Sigmoid colon (tissue), 7 donors: Measurements from ENCODE around the gene DYDC1. TPM values are rescaled to one million over a fixed set of nuclear protein-coding genes. Genes with fewer than 3 reads are reported as not detected.

Source experiments
- DNase-seq: peaks from one replicate; pipeline ENCODE4 v3.0.0-alpha.2; 2019
- H3K27ac ChIP-seq, 4 donors: fragments of 200-600 bp; sonication (generic); one replicate each; pipeline ENCODE4 v1.5.1; 2016 to 2019; ENCODE audit warnings: mild to moderate bottlenecking in 1 of 4
- H3K27me3 ChIP-seq, 3 donors: fragments of 200-600 bp; sonication (generic); one replicate each; pipeline ENCODE4 v1.5.1; 2019; ENCODE audit warnings: mild to moderate bottlenecking in 1 of 3
- H3K36me3 ChIP-seq, 4 donors: fragments of 200-600 bp; sonication (generic); one replicate each; pipeline ENCODE4 v1.5.1; 2016 to 2019
- H3K4me1 ChIP-seq, 4 donors: fragments of 200-600 bp; sonication (generic); one replicate each; pipeline ENCODE4 v1.5.1; 2017 to 2019
- H3K4me3 ChIP-seq, 4 donors: fragments of 200-600 bp; sonication (generic); one replicate each; pipeline ENCODE4 v1.5.1; 2017 to 2019; ENCODE audit warnings: mild to moderate bottlenecking in 2 of 4, moderate library complexity in 1 of 4
- H3K9me3 ChIP-seq, 4 donors: fragments of 200-600 bp in 3 of 4; sonication (generic) in 3 of 4; one replicate each; pipeline versions ENCODE4 v1.5.1 to v1.6.1; 2013 to 2019
- CTCF ChIP-seq, 4 experiments: fragments of 450-650 bp in 3 of 4; fragments of 200-600 bp in 1 of 4; IDR thresholded peaks; one replicate each; pipeline ENCODE4 v1.5.1; 2016 to 2019; ENCODE audit warnings: antibody characterized with exemption in 4 of 4, mild to moderate bottlenecking in 3 of 4, moderate library complexity in 2 of 4
- EP300 ChIP-seq, 4 donors: sonication (generic); formaldehyde crosslinking; IDR thresholded peaks; one replicate each; pipeline ENCODE4 v1.6.1; 2017; ENCODE audit warnings: antibody characterized with exemption in 4 of 4
- POLR2A ChIP-seq, 2 donors: fragments of 450-650 bp; IDR thresholded peaks; one replicate each; pipeline ENCODE4 v1.6.1; 2016; ENCODE audit warnings: antibody characterized with exemption in 2 of 2, mild to moderate bottlenecking in 2 of 2, moderate library complexity in 2 of 2
- POLR2AphosphoS5 ChIP-seq, 4 donors: sonication (generic); formaldehyde crosslinking; IDR thresholded peaks; one replicate each; pipeline ENCODE4 v1.6.1; 2017; ENCODE audit warnings: antibody characterized with exemption in 4 of 4
- WGBS, 2 donors: extraction: QIAGEN DNeasy Blood & Tissue Kit; methylation state at CpG; one replicate each; pipeline ENCODE4 v1.1.7; 2013; 5-methylcytosine and 5-hydroxymethylcytosine counted together
- intact Hi-C: fragments of 100-400 bp; cut with DNase I; formaldehyde crosslinking; loops from one replicate; pipeline ENCODE4 v1.15.1; 2023
- polyA plus RNA-seq, 3 donors: library from polyadenylated mRNA; stranded (reverse); fragments of 200-250 nt; gene quantifications; one replicate each; pipeline ENCODE4 v1.2.3, GENCODE V29; 2013
- total RNA-seq, 4 donors: library from RNA; depleted of rRNA; stranded (reverse); fragments of >200 nt; gene quantifications; one replicate each; pipeline ENCODE4 v1.1.0, GENCODE V29; 2016
- donor health status: healthy with polysubstance abuse.
- donor health status: Bipolar disorder and iron deficiency.
- donor health status: healthy.

DYDC1 gene
- total and polyA plus RNA-seq, 7 donors: not detected

- intact Hi-C loops: loop anchor here (10.0 kb wide), 1 partner anchor 502 kb away; no protein-coding TSS in a partner anchor
- 89 to 90% methylated on average over 6 of the region's 6 CpGs for WGBS, 2 donors
- DNase-seq: no peak
- no peak overlapping the region for H3K27ac ChIP-seq
- peaks cover 0 to 4% (median 2%) of the 10 kb centered on the region in 4 donors for H3K9me3 ChIP-seq
- H3K36me3 ChIP-seq: no peaks in the 10 kb centered on the region
- no peak for TF ChIP-seq POLR2AphosphoS5 (IDR thresholded peaks at IDR 0.05)
- no peak for TF ChIP-seq EP300 (IDR thresholded peaks at IDR 0.05)
- no peak for TF ChIP-seq CTCF (IDR thresholded peaks at IDR 0.05)
- no peak for TF ChIP-seq POLR2A (IDR thresholded peaks at IDR 0.05)
- no peak overlapping the region for H3K4me3 ChIP-seq
- H3K27me3 ChIP-seq: no peaks in the 10 kb centered on the region
- no peaks in the 10 kb centered on the region for H3K4me1 ChIP-seq
Observed at GRCh38 chr10:80292607-80293239, 63.8 kb downstream of the DYDC1 start.

- Histone ChIP-seq H3K9me3 (no peaks in the 10 kb centered on the region), H3K4me1 (no peaks in the 10 kb centered on the region), H3K36me3 (no peaks in the 10 kb centered on the region), H3K27me3 (no peaks in the 10 kb centered on the region), H3K27ac (no peak overlapping the region), H3K4me3 (no peak overlapping the region)
- 16 to 54% methylated on average over 4 of the region's 4 CpGs for WGBS, 2 donors
- intact Hi-C loops: loop anchor here (10.0 kb wide), 1 partner anchor 504 kb away; no protein-coding TSS in a partner anchor
- DNase-seq: no peak
- no peak for TF ChIP-seq EP300 (IDR thresholded peaks at IDR 0.05)
- no peak for TF ChIP-seq POLR2AphosphoS5 (IDR thresholded peaks at IDR 0.05)
- no peak for TF ChIP-seq POLR2A (IDR thresholded peaks at IDR 0.05)
- TF ChIP-seq CTCF (IDR thresholded peaks at IDR 0.05): no peak
Observed at GRCh38 chr10:80290474-80291220, 65.9 kb downstream of the DYDC1 start.

- Histone ChIP-seq H3K4me1 (no peaks in the 10 kb centered on the region), H3K27me3 (no peaks in the 10 kb centered on the region), H3K27ac (no peak within 1 kb of the TSS), H3K9me3 (no peaks in the 10 kb centered on the region), H3K36me3 (no peaks in the 10 kb centered on the region), H3K4me3 (no peak within 1 kb of the TSS)
- intact Hi-C loops: loop anchor here (10.0 kb wide), 1 partner anchor 505 kb away; no protein-coding TSS in a partner anchor
- WGBS, 2 donors: 6 to 29% methylated on average over 9 of the region's 9 CpGs
- TF ChIP-seq EP300 (IDR thresholded peaks at IDR 0.05): no peak
- no peak for TF ChIP-seq POLR2A (IDR thresholded peaks at IDR 0.05)
- no peak for TF ChIP-seq CTCF (IDR thresholded peaks at IDR 0.05)
- no peak for TF ChIP-seq POLR2AphosphoS5 (IDR thresholded peaks at IDR 0.05)
- DNase-seq: no peak
Observed at GRCh38 chr10:80289451-80290287, 66.9 kb downstream of the DYDC1 start, which contains the start of gene MAT1A. MAT1A (minus strand) TSS chr10:80289658; CDS start chr10:80289423, 235 bp downstream.

- H3K4me3 ChIP-seq: no peak overlapping the region
- WGBS, 2 donors: 93 to 95% methylated on average over 5 of the region's 5 CpGs
- no peak overlapping the region for H3K27ac ChIP-seq
- intact Hi-C loops: no loop called here
- DNase-seq: no peak
- no peaks in the 10 kb centered on the region for H3K9me3 ChIP-seq
- H3K4me1 ChIP-seq: no peaks in the 10 kb centered on the region
- H3K27me3 ChIP-seq: no peaks in the 10 kb centered on the region
- H3K36me3 ChIP-seq: no peaks in the 10 kb centered on the region
- TF ChIP-seq POLR2A (IDR thresholded peaks at IDR 0.05): no peak
Observed at GRCh38 chr10:80288849-80289248, 67.7 kb downstream of the DYDC1 start.

Other genes with a start within 250 kb of the DYDC1 start
- 10 to 100 TPM in 2 of 4 donors, 1 to 10 TPM in 2; 5.1 to 20.8 (median 13.6) TPM for gene PLAC9, start 224.0 kb downstream of the DYDC1 start, total RNA-seq
- gene PLAC9, start 224.0 kb downstream of the DYDC1 start, polyA plus RNA-seq: 10 to 100 TPM in 1 of 3 donors, 1 to 10 TPM in 2; 1.2 to 23.4 (median 6.9) TPM
- gene ANXA11, start 151.2 kb downstream of the DYDC1 start, total RNA-seq: 100 to 1,000 TPM in 1 of 4 donors, 10 to 100 TPM in 3; 63.2 to 109 (median 75.7) TPM
- 100 to 1,000 TPM; 170 to 323 (median 199) TPM for gene ANXA11, start 151.2 kb downstream of the DYDC1 start, polyA plus RNA-seq
- not detected for gene MAT1A, start 67.1 kb downstream of the DYDC1 start, total RNA-seq
- under 1 TPM in 2 of 3 donors, not detected in 1; 0.23 to 0.31 TPM for gene MAT1A, start 67.1 kb downstream of the DYDC1 start, polyA plus RNA-seq
- not detected for gene DYDC2, start within 50 bp of the DYDC1 start, total RNA-seq
- gene DYDC2, start within 50 bp of the DYDC1 start, polyA plus RNA-seq: under 1 TPM in 1 of 3 donors, not detected in 2; 0.41 TPM
- gene PRXL2A, start 51.8 kb upstream of the DYDC1 start, total RNA-seq: 10 to 100 TPM; 43.7 to 57.4 (median 50.9) TPM
- gene PRXL2A, start 51.8 kb upstream of the DYDC1 start, polyA plus RNA-seq: 10 to 100 TPM; 33.3 to 63.5 (median 37.8) TPM
- gene TSPAN14, start 97.6 kb upstream of the DYDC1 start, total RNA-seq: 10 to 100 TPM; 22.0 to 29.9 (median 23.9) TPM
- gene TSPAN14, start 97.6 kb upstream of the DYDC1 start, polyA plus RNA-seq: 10 to 100 TPM; 12.0 to 67.3 (median 14.1) TPM
- gene SH2D4B, start 181.1 kb upstream of the DYDC1 start, total RNA-seq: under 1 TPM in 1 of 4 donors, not detected in 3; 0.33 TPM
- under 1 TPM in 1 of 3 donors, not detected in 2; 0.06 TPM for gene SH2D4B, start 181.1 kb upstream of the DYDC1 start, polyA plus RNA-seq